Astrocyte (in vitro differentiated cells and primary cell): ENCODE data around the gene CMPK1. TPM values are rescaled to one million over a fixed set of nuclear protein-coding genes. Genes with fewer than 3 reads are reported as not detected.

Experiments
- DNase-seq: peaks from one replicate; pipeline ENCODE4 v3.0.0-alpha.2; 2010; ENCODE audit warnings: low read depth
- FAIRE-seq: peaks from 2 replicates; lab custom pipeline; 2011; peaks lifted over from hg19 to GRCh38; lab: Jason Lieb, UNC
- H2AFZ ChIP-seq: 2 replicates; pipeline ENCODE4 v1.6.0; 2012; ENCODE audit warnings: low read depth, low read length, inconsistent platforms
- H3K27ac ChIP-seq: 2 replicates; pipeline ENCODE4 v1.5.1; 2011; ENCODE audit warnings: low read depth, low read length, inconsistent platforms
- H3K27me3 ChIP-seq: 2 replicates; pipeline ENCODE4 v1.6.0; 2011; ENCODE audit warnings: low read length, inconsistent platforms; ENCODE audit not compliant: insufficient read depth
- H3K36me3 ChIP-seq: 2 replicates; pipeline ENCODE4 v1.5.1; 2011; ENCODE audit warnings: low read length, inconsistent platforms; ENCODE audit not compliant: insufficient read depth
- H3K4me1 ChIP-seq: 2 replicates; pipeline ENCODE4 v1.5.1; 2011; ENCODE audit warnings: low read length, inconsistent platforms; ENCODE audit not compliant: insufficient read depth
- H3K4me2 ChIP-seq: 2 replicates; pipeline ENCODE4 v1.6.0; 2012; ENCODE audit warnings: low read length, inconsistent platforms
- H3K4me3 ChIP-seq: 2 replicates; pipeline ENCODE4 v1.5.1; 2011; ENCODE audit warnings: low read depth, mild to moderate bottlenecking, low read length, inconsistent platforms; ENCODE audit not compliant: insufficient read depth
- H3K79me2 ChIP-seq: 2 replicates; pipeline ENCODE4 v1.6.0; 2012; ENCODE audit warnings: mild to moderate bottlenecking, low read length, inconsistent platforms; ENCODE audit not compliant: insufficient read depth
- H3K9ac ChIP-seq: 2 replicates; pipeline ENCODE4 v1.6.0; 2012; ENCODE audit warnings: mild to moderate bottlenecking, low read length, inconsistent platforms
- H3K9me3 ChIP-seq: 2 replicates; pipeline ENCODE4 v1.5.1; 2012; ENCODE audit warnings: low read depth, mild to moderate bottlenecking, low read length, inconsistent platforms; ENCODE audit not compliant: insufficient read depth
- H4K20me1 ChIP-seq: 2 replicates; pipeline ENCODE4 v1.6.0; 2012; ENCODE audit warnings: low read length, inconsistent platforms; ENCODE audit not compliant: insufficient read depth
- H3K27ac Mint-ChIP-seq: one replicate; pipeline ENCODE4 v1.8.0; 2021; ENCODE audit warnings: mild to moderate bottlenecking, mixed read lengths; ENCODE audit not compliant: unreplicated experiment
- H3K27me3 Mint-ChIP-seq: one replicate; pipeline ENCODE4 v1.8.0; 2021; ENCODE audit warnings: low read depth, mixed read lengths; ENCODE audit not compliant: unreplicated experiment
- H3K36me3 Mint-ChIP-seq: one replicate; pipeline ENCODE4 v1.8.0; 2021; ENCODE audit warnings: low read depth, mixed read lengths; ENCODE audit not compliant: unreplicated experiment
- H3K4me1 Mint-ChIP-seq: one replicate; pipeline ENCODE4 v1.8.0; 2021; ENCODE audit warnings: low read depth, mixed read lengths; ENCODE audit not compliant: unreplicated experiment
- H3K4me3 Mint-ChIP-seq: one replicate; pipeline ENCODE4 v1.8.0; 2021; ENCODE audit warnings: mild to moderate bottlenecking, moderate library complexity, mixed read lengths; ENCODE audit not compliant: unreplicated experiment
- H3K9me3 Mint-ChIP-seq: one replicate; pipeline ENCODE4 v1.8.0; 2021; ENCODE audit warnings: mild to moderate bottlenecking, mixed read lengths; ENCODE audit not compliant: unreplicated experiment
- EZH2 ChIP-seq: IDR thresholded peaks from 2 replicates; pipeline ENCODE4 v1.6.1; 2012; ENCODE audit warnings: mild to moderate bottlenecking, low read length, inconsistent platforms; ENCODE audit not compliant: insufficient read depth
- total RNA-seq: library from RNA; stranded (reverse); gene quantifications from 2 replicates; pipeline ENCODE4 v1.2.1, GENCODE V29; 2021
- TF ChIP-seq, protein P1 (sequence below): IDR thresholded peaks from 2 replicates; pipeline ENCODE4 v1.5.1; 2011; ENCODE audit warnings: low read depth, mild to moderate bottlenecking, inconsistent platforms, low read length, moderate library complexity; ENCODE audit not compliant: insufficient read depth

Gene CMPK1
- total RNA-seq, 1 donor from 2014 or later, result 136 TPM

GRCh38 chr1:47323599-47324031 lies 10.0 kb upstream of the CMPK1 start:
- no peak overlapping the region for H3K4me3 Mint-ChIP-seq
- H3K36me3 ChIP-seq, result no peaks in the 10 kb centered on the region
- no peaks in the 10 kb centered on the region for H3K4me1 ChIP-seq
- H2AFZ ChIP-seq, result no peak overlapping the region
- H3K27me3 ChIP-seq, result no peaks in the 10 kb centered on the region
- no peak overlapping the region for H3K27ac ChIP-seq
- no peaks in the 10 kb centered on the region for H3K36me3 Mint-ChIP-seq
- no peaks in the 10 kb centered on the region for H4K20me1 ChIP-seq
- no peaks in the 10 kb centered on the region for H3K9me3 Mint-ChIP-seq
- H3K4me2 ChIP-seq, result no peak overlapping the region
- DNase-seq, result no peak
- no peaks in the 10 kb centered on the region for H3K4me1 Mint-ChIP-seq
- no peak overlapping the region for H3K27ac Mint-ChIP-seq
- no peaks in the 10 kb centered on the region for H3K27me3 Mint-ChIP-seq
- no peak for FAIRE-seq
- no peaks in the 10 kb centered on the region for H3K9me3 ChIP-seq
- no peak overlapping the region for H3K9ac ChIP-seq
- no peak overlapping the region for H3K4me3 ChIP-seq
- H3K79me2 ChIP-seq, result no peaks in the 10 kb centered on the region
- no peak for TF ChIP-seq EZH2
- TF ChIP-seq, protein P1, sequence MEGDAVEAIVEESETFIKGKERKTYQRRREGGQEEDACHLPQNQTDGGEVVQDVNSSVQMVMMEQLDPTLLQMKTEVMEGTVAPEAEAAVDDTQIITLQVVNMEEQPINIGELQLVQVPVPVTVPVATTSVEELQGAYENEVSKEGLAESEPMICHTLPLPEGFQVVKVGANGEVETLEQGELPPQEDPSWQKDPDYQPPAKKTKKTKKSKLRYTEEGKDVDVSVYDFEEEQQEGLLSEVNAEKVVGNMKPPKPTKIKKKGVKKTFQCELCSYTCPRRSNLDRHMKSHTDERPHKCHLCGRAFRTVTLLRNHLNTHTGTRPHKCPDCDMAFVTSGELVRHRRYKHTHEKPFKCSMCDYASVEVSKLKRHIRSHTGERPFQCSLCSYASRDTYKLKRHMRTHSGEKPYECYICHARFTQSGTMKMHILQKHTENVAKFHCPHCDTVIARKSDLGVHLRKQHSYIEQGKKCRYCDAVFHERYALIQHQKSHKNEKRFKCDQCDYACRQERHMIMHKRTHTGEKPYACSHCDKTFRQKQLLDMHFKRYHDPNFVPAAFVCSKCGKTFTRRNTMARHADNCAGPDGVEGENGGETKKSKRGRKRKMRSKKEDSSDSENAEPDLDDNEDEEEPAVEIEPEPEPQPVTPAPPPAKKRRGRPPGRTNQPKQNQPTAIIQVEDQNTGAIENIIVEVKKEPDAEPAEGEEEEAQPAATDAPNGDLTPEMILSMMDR, result no peak

DNA sequence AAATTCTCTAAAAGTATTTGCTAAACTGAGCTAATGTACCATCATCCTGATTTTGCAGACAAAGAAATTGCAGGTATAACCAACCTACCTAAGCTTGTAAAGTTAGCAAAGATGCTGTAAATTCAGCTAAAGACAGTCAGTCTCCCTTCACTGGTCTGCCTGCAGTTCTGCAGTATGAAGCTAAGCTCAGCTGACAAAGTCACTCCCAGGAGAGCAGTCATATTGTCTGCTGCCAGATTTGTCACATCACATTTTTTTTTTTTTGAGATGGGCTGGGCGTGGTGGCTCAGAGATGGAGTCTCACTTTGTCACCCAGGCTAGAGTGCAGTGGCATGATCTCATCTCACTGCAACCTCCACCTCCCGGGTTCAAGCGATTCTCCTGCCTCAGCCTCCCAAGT lies 8.9 kb upstream of the CMPK1 start:
- no peaks in the 10 kb centered on the region for H3K27me3 Mint-ChIP-seq
- no peak overlapping the region for H3K4me2 ChIP-seq
- no peaks in the 10 kb centered on the region for H4K20me1 ChIP-seq
- no peaks in the 10 kb centered on the region for H3K4me1 Mint-ChIP-seq
- no peak overlapping the region for H3K4me3 Mint-ChIP-seq
- H3K27ac Mint-ChIP-seq, result no peak overlapping the region
- H3K9ac ChIP-seq, result no peak overlapping the region
- H2AFZ ChIP-seq, result no peak overlapping the region
- no peaks in the 10 kb centered on the region for H3K36me3 Mint-ChIP-seq
- no peaks in the 10 kb centered on the region for H3K9me3 Mint-ChIP-seq
- H3K27ac ChIP-seq, result no peak overlapping the region
- H3K4me3 ChIP-seq, result no peak overlapping the region
- DNase-seq (no peak), FAIRE-seq (no peak)
- no peaks in the 10 kb centered on the region for H3K36me3 ChIP-seq
- no peaks in the 10 kb centered on the region for H3K79me2 ChIP-seq
- TF ChIP-seq, protein P1, result no peak
- TF ChIP-seq EZH2, result no peak
- no peaks in the 10 kb centered on the region for H3K27me3 ChIP-seq
- H3K9me3 ChIP-seq, result no peaks in the 10 kb centered on the region
- H3K4me1 ChIP-seq, result no peaks in the 10 kb centered on the region

DNA sequence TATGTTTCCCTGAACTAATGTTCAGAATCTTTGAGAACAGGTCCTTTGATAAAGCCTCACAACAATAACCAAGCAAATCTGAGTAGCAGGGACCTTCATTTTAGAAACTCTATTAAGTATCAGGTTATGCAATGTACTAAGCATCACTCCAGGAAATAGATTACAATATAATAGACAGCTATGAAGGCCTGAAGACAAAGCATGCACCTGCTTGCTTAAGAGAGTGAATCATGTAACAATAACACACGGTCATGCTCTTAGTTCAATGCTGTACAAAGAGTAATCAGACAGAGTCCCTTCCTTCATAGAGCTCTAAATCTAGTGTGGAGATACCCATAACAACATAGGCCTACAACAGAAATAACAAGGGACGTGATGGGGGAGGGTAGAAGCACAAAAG lies 8.1 kb upstream of the CMPK1 start:
- Histone ChIP-seq H3K4me3 (no peak overlapping the region), H3K4me1 (no peaks in the 10 kb centered on the region), H3K27ac (no peak overlapping the region), H4K20me1 (no peaks in the 10 kb centered on the region), H3K79me2 (no peaks in the 10 kb centered on the region), H3K27me3 (no peaks in the 10 kb centered on the region), H2AFZ (no peak overlapping the region), H3K9me3 (no peaks in the 10 kb centered on the region), H3K4me2 (no peak overlapping the region), H3K36me3 (no peaks in the 10 kb centered on the region), H3K9ac (no peak overlapping the region)
- Mint-ChIP-seq H3K9me3 (no peaks in the 10 kb centered on the region), H3K4me1 (no peaks in the 10 kb centered on the region), H3K27me3 (no peaks in the 10 kb centered on the region), H3K36me3 (no peaks in the 10 kb centered on the region), H3K27ac (no peak overlapping the region), H3K4me3 (no peak overlapping the region)
- FAIRE-seq, result no peak
- DNase-seq, result no peak
- TF ChIP-seq, protein P1, result no peak
- no peak for TF ChIP-seq EZH2
